Measurements from ENCODE around the gene MKLN1. TPM values are rescaled to one million over a fixed set of nuclear protein-coding genes. Genes with fewer than 3 reads are reported as not detected.

MKLN1 gene
- total and polyA plus RNA-seq, 2 experiments from 2014 or later = 33.8 to 59.3 TPM

- no peaks in the 10 kb centered on the region for H3K36me3 ChIP-seq (replicated peaks; ENCODE audit: insufficient read depth, low read depth)
- no peak overlapping the region for H2AFZ ChIP-seq
- H3K9me3 ChIP-seq (ENCODE audit: low read depth) = no peaks in the 10 kb centered on the region
- no peak overlapping the region for H3K27ac ChIP-seq
- H4K20me1 ChIP-seq (ENCODE audit: insufficient read depth, poor library complexity, severe bottlenecking) = no peaks in the 10 kb centered on the region
- H3K9me2 ChIP-seq (replicated peaks; ENCODE audit: insufficient read depth) = no peaks in the 10 kb centered on the region
- 8% methylated on average over 3 of the region's 3 CpGs for WGBS (ENCODE audit: low lambda C conversion rate, missing lambda C conversion rate)
- H3K79me2 ChIP-seq = no peaks in the 10 kb centered on the region
- no peak overlapping the region for H3K4me3 ChIP-seq
- H3K27me3 ChIP-seq = no peaks in the 10 kb centered on the region
- DNase-seq (ENCODE audit: low spot score) = peak; percentile 30
- no peaks in the 10 kb centered on the region for H3K4me1 ChIP-seq (ENCODE audit: insufficient read depth)
- TF ChIP-seq EZH2 (IDR thresholded peaks at IDR 0.05; ENCODE audit: borderline replicate concordance) = no peak
- TF ChIP-seq EZH2phosphoT487 (IDR thresholded peaks at IDR 0.05; ENCODE audit: low read depth, severe bottlenecking, unreplicated experiment) = no peak
- TF ChIP-seq CTCF (IDR thresholded peaks at IDR 0.05; ENCODE audit: poor library complexity) = no peak
- H3K4me2 ChIP-seq = peak overlapping the region; percentile 8
Observed at GRCh38 chr7:131294553-131294952, 33.1 kb upstream of the MKLN1 start.

- no peak overlapping the region for H3K4me2 ChIP-seq
- peak overlapping the region; percentile 29 for H3K27ac ChIP-seq
- DNase-seq (ENCODE audit: low spot score) = no peak
- no peak overlapping the region for H3K4me3 ChIP-seq
- no peaks in the 10 kb centered on the region for H3K4me1 ChIP-seq (ENCODE audit: insufficient read depth)
- H2AFZ ChIP-seq = no peak overlapping the region
- WGBS (ENCODE audit: low lambda C conversion rate, missing lambda C conversion rate) = 91% methylated on average over 6 of the region's 6 CpGs
- no peak for TF ChIP-seq CTCF (IDR thresholded peaks at IDR 0.05; ENCODE audit: poor library complexity)
- no peaks in the 10 kb centered on the region for H3K36me3 ChIP-seq (replicated peaks; ENCODE audit: insufficient read depth, low read depth)
- no peaks in the 10 kb centered on the region for H3K9me2 ChIP-seq (replicated peaks; ENCODE audit: insufficient read depth)
- H4K20me1 ChIP-seq (ENCODE audit: insufficient read depth, poor library complexity, severe bottlenecking) = no peaks in the 10 kb centered on the region
- no peaks in the 10 kb centered on the region for H3K79me2 ChIP-seq
- no peaks in the 10 kb centered on the region for H3K27me3 ChIP-seq
- no peaks in the 10 kb centered on the region for H3K9me3 ChIP-seq (ENCODE audit: low read depth)
Observed at GRCh38 chr7:131298608-131298992, 29.1 kb upstream of the MKLN1 start.

- Histone ChIP-seq H3K9me2 (replicated peaks; ENCODE audit: insufficient read depth) (no peaks in the 10 kb centered on the region), H3K79me2 (no peaks in the 10 kb centered on the region), H3K4me3 (no peak overlapping the region), H3K4me1 (ENCODE audit: insufficient read depth) (no peaks in the 10 kb centered on the region), H3K36me3 (replicated peaks; ENCODE audit: insufficient read depth, low read depth) (no peaks in the 10 kb centered on the region), H3K27me3 (no peaks in the 10 kb centered on the region), H2AFZ (no peak overlapping the region), H3K9me3 (ENCODE audit: low read depth) (no peaks in the 10 kb centered on the region), H4K20me1 (ENCODE audit: insufficient read depth, poor library complexity, severe bottlenecking) (no peaks in the 10 kb centered on the region), H3K27ac (no peak overlapping the region), H3K4me2 (no peak overlapping the region)
- no peak for DNase-seq (ENCODE audit: low spot score)
- TF ChIP-seq EZH2 (IDR thresholded peaks at IDR 0.05; ENCODE audit: borderline replicate concordance) = no peak
- TF ChIP-seq CTCF (IDR thresholded peaks at IDR 0.05; ENCODE audit: poor library complexity) = no peak
- TF ChIP-seq EZH2phosphoT487 (IDR thresholded peaks at IDR 0.05; ENCODE audit: low read depth, severe bottlenecking, unreplicated experiment) = no peak
Observed at GRCh38 chr7:131299074-131299473, 28.6 kb upstream of the MKLN1 start.

GRCh38 chr7:131300078-131300477 lies 27.6 kb upstream of the MKLN1 start:
- TF ChIP-seq CTCF (IDR thresholded peaks at IDR 0.05; ENCODE audit: poor library complexity) (no peak), EZH2phosphoT487 (IDR thresholded peaks at IDR 0.05; ENCODE audit: low read depth, severe bottlenecking, unreplicated experiment) (no peak), EZH2 (IDR thresholded peaks at IDR 0.05; ENCODE audit: borderline replicate concordance) (no peak)
- no peaks in the 10 kb centered on the region for H3K9me3 ChIP-seq (ENCODE audit: low read depth)
- H3K27ac ChIP-seq = no peak overlapping the region
- H3K36me3 ChIP-seq (replicated peaks; ENCODE audit: insufficient read depth, low read depth) = no peaks in the 10 kb centered on the region
- H2AFZ ChIP-seq = no peak overlapping the region
- no peaks in the 10 kb centered on the region for H3K79me2 ChIP-seq
- no peak overlapping the region for H3K4me2 ChIP-seq
- no peak overlapping the region for H3K4me3 ChIP-seq
- no peaks in the 10 kb centered on the region for H3K4me1 ChIP-seq (ENCODE audit: insufficient read depth)
- WGBS (ENCODE audit: low lambda C conversion rate, missing lambda C conversion rate) = 89% methylated on average over 2 of the region's 2 CpGs
- H4K20me1 ChIP-seq (ENCODE audit: insufficient read depth, poor library complexity, severe bottlenecking) = no peaks in the 10 kb centered on the region
- H3K9me2 ChIP-seq (replicated peaks; ENCODE audit: insufficient read depth) = no peaks in the 10 kb centered on the region
- no peak for DNase-seq (ENCODE audit: low spot score)
- H3K27me3 ChIP-seq = no peaks in the 10 kb centered on the region
